ENCODE results near the gene LYSMD2. TPM values are rescaled to one million over a fixed set of nuclear protein-coding genes. Genes with fewer than 3 reads are reported as not detected.

The LYSMD2 gene
- polyA plus RNA-seq, 3 donors = 33.2 to 64.7 (median 50.5) TPM

- H3K9me3 Mint-ChIP-seq = peaks cover 0 to 1% (median 0%) of the 10 kb centered on the region in 7 donors
- TF ChIP-seq, protein P1, sequence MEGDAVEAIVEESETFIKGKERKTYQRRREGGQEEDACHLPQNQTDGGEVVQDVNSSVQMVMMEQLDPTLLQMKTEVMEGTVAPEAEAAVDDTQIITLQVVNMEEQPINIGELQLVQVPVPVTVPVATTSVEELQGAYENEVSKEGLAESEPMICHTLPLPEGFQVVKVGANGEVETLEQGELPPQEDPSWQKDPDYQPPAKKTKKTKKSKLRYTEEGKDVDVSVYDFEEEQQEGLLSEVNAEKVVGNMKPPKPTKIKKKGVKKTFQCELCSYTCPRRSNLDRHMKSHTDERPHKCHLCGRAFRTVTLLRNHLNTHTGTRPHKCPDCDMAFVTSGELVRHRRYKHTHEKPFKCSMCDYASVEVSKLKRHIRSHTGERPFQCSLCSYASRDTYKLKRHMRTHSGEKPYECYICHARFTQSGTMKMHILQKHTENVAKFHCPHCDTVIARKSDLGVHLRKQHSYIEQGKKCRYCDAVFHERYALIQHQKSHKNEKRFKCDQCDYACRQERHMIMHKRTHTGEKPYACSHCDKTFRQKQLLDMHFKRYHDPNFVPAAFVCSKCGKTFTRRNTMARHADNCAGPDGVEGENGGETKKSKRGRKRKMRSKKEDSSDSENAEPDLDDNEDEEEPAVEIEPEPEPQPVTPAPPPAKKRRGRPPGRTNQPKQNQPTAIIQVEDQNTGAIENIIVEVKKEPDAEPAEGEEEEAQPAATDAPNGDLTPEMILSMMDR (IDR thresholded peaks at IDR 0.05) = no peak
- Histone ChIP-seq H3K9me3 (replicated peaks in 1 of 2; ENCODE audit: control insufficient read depth in 1 of 2, insufficient read depth in 1 of 2, low read length in 2 of 2) (no peaks in the 10 kb centered on the region), H3K27ac (ENCODE audit: low read depth in 1 of 2, low read length in 2 of 2) (no peak overlapping the region), H3K27me3 (ENCODE audit: control insufficient read depth in 2 of 2, insufficient read depth in 2 of 2, low read length in 2 of 2) (peaks cover 13 to 15% of the 10 kb centered on the region in 2 donors), H4K20me1 (ENCODE audit: insufficient read depth, low read length) (no peaks in the 10 kb centered on the region), H3K4me2 (replicated peaks; ENCODE audit: extremely low read depth, low read length, poor library complexity, severe bottlenecking) (no peak overlapping the region), H3K4me1 (ENCODE audit: control insufficient read depth in 1 of 2, insufficient read depth in 2 of 2, low read length in 2 of 2) (peaks cover 12% of the 10 kb centered on the region in 2 donors), H3K79me2 (ENCODE audit: insufficient read depth, low read length) (no peaks in the 10 kb centered on the region), H3K36me3 (replicated peaks in 1 of 2; ENCODE audit: control insufficient read depth in 1 of 2, insufficient read depth in 2 of 2, low read length in 2 of 2) (no peaks in the 10 kb centered on the region), H3K9ac (ENCODE audit: insufficient read depth, low read length, poor library complexity, severe bottlenecking) (no peak overlapping the region), H2AFZ (ENCODE audit: insufficient read depth, low read depth, low read length, poor library complexity, severe bottlenecking) (no peak overlapping the region), H3K4me3 (replicated peaks in 1 of 3; ENCODE audit: low read depth in 2 of 3, low read length in 3 of 3) (no peak overlapping the region)
- H3K4me1 Mint-ChIP-seq = peaks cover 20% of the 10 kb centered on the region
- intact Hi-C loops (cut with micrococcal nuclease) = no loop called here
- no peaks in the 10 kb centered on the region for H3K36me3 Mint-ChIP-seq
- peaks cover 6 to 18% (median 17%) of the 10 kb centered on the region in 3 donors for H3K27me3 Mint-ChIP-seq (ENCODE audit: low read depth in 3 of 3)
- no CpG with 5 or more reads among the region's 2 CpGs for WGBS (ENCODE audit: insufficient coverage)
- no peak overlapping the region for H3K27ac Mint-ChIP-seq
- no peak for DNase-seq
- H3K4me3 Mint-ChIP-seq = no peak overlapping the region
Measured at GRCh38 chr15:51688863-51689262, 48.6 kb downstream of the LYSMD2 start.

- Mint-ChIP-seq H3K4me1 (peaks cover 15% of the 10 kb centered on the region), H3K27ac (no peak overlapping the region), H3K4me3 (no peak overlapping the region), H3K9me3 (peaks cover 0 to 1% (median 0%) of the 10 kb centered on the region in 7 donors), H3K27me3 (ENCODE audit: low read depth in 3 of 3) (peaks cover 10 to 24% (median 23%) of the 10 kb centered on the region in 3 donors), H3K36me3 (no peaks in the 10 kb centered on the region)
- no peaks in the 10 kb centered on the region for H4K20me1 ChIP-seq (ENCODE audit: insufficient read depth, low read length)
- peaks cover 12% of the 10 kb centered on the region in 2 donors for H3K4me1 ChIP-seq (ENCODE audit: control insufficient read depth in 1 of 2, insufficient read depth in 2 of 2, low read length in 2 of 2)
- TF ChIP-seq, protein P1 (IDR thresholded peaks at IDR 0.05) = no peak
- H2AFZ ChIP-seq (ENCODE audit: insufficient read depth, low read depth, low read length, poor library complexity, severe bottlenecking) = no peak overlapping the region
- H3K36me3 ChIP-seq (replicated peaks in 1 of 2; ENCODE audit: control insufficient read depth in 1 of 2, insufficient read depth in 2 of 2, low read length in 2 of 2) = no peaks in the 10 kb centered on the region
- no peaks in the 10 kb centered on the region for H3K79me2 ChIP-seq (ENCODE audit: insufficient read depth, low read length)
- H3K4me2 ChIP-seq (replicated peaks; ENCODE audit: extremely low read depth, low read length, poor library complexity, severe bottlenecking) = no peak overlapping the region
- no peak overlapping the region for H3K4me3 ChIP-seq (replicated peaks in 1 of 3; ENCODE audit: low read depth in 2 of 3, low read length in 3 of 3)
- no peak for DNase-seq
- peaks cover 22 to 25% of the 10 kb centered on the region in 2 donors for H3K27me3 ChIP-seq (ENCODE audit: control insufficient read depth in 2 of 2, insufficient read depth in 2 of 2, low read length in 2 of 2)
- H3K9ac ChIP-seq (ENCODE audit: insufficient read depth, low read length, poor library complexity, severe bottlenecking) = no peak overlapping the region
- H3K9me3 ChIP-seq (replicated peaks in 1 of 2; ENCODE audit: control insufficient read depth in 1 of 2, insufficient read depth in 1 of 2, low read length in 2 of 2) = no peaks in the 10 kb centered on the region
- WGBS (ENCODE audit: insufficient coverage) = no CpG with 5 or more reads among the region's 1 CpG
- no peak overlapping the region for H3K27ac ChIP-seq (ENCODE audit: low read depth in 1 of 2, low read length in 2 of 2)
- intact Hi-C loops (cut with micrococcal nuclease) = no loop called here
Measured at GRCh38 chr15:51687565-51687964, 49.9 kb downstream of the LYSMD2 start.

All from CD14-positive monocyte (primary cell).